NCI-H446 treated with DMSO at 0.1 percent for 48 hours (cell line): ENCODE measurements around the gene PGAP6.
"Not testable (repeated sequence)": the region's sequence is repeated elsewhere in the genome, so short reads cannot be mapped to it uniquely, and the experiment has no call there.

Experiments
- DNase-seq: peaks from one replicate; lab custom pipeline; 2025; lab: John Stamatoyannopoulos, UW

The PGAP6 gene

GRCh38 chr16:381789-382717 lies at the start of gene PGAP6:
Gene PGAP6, minus strand, starts transcription at chr16:381978. Its CDS starts 157 bp downstream, at chr16:381821.
- no peak for DNase-seq

- no peak for DNase-seq
Measured at GRCh38 chr16:430904-431303, 49.1 kb upstream of the PGAP6 start.

GRCh38 chr16:427250-427649 lies 45.5 kb upstream of the PGAP6 start:
- DNase-seq = no peak

GRCh38 chr16:426906-427249 lies 45.1 kb upstream of the PGAP6 start:
- no peak for DNase-seq

GRCh38 chr16:426115-426905 lies 44.5 kb upstream of the PGAP6 start:
- no peak for DNase-seq

GRCh38 chr16:425740-426114 lies 43.9 kb upstream of the PGAP6 start:
- DNase-seq = no peak

- peak; percentile 57 for DNase-seq
Measured at GRCh38 chr16:425082-425718, 43.4 kb upstream of the PGAP6 start, which contains the start of gene RAB11FIP3. Gene RAB11FIP3, plus strand, starts transcription at chr16:425649. Its CDS starts 358 bp downstream, at chr16:426007.

GRCh38 chr16:424623-425081 lies 42.9 kb upstream of the PGAP6 start:
- no peak for DNase-seq

- DNase-seq = peak; percentile 69
Measured at GRCh38 chr16:424033-424622, 42.4 kb upstream of the PGAP6 start.

- not testable (repeated sequence) for DNase-seq
Measured at GRCh38 chr16:422179-422578, 40.4 kb upstream of the PGAP6 start.

GRCh38 chr16:415170-415498 lies 33.4 kb upstream of the PGAP6 start:
- DNase-seq = not testable (repeated sequence)

- DNase-seq = no peak
Measured at GRCh38 chr16:414395-415169, 32.8 kb upstream of the PGAP6 start.

- no peak for DNase-seq
Measured at GRCh38 chr16:411576-412265, 29.9 kb upstream of the PGAP6 start.

- DNase-seq = no peak
Measured at GRCh38 chr16:410516-411178, 28.9 kb upstream of the PGAP6 start.

- no peak for DNase-seq
Measured at GRCh38 chr16:407253-407652, 25.5 kb upstream of the PGAP6 start.

- DNase-seq = no peak
Measured at GRCh38 chr16:405548-406506, 24.0 kb upstream of the PGAP6 start.

GRCh38 chr16:404971-405486 lies 23.3 kb upstream of the PGAP6 start:
- DNase-seq = no peak

- peak; percentile 71 for DNase-seq
Measured at GRCh38 chr16:401468-402348, 19.9 kb upstream of the PGAP6 start, which contains the start of gene DECR2. Gene DECR2, plus strand, starts transcription at chr16:401885. Its CDS starts 79 bp downstream, at chr16:401964.
